Measurements from ENCODE around the gene NSD1. TPM values are rescaled to one million over a fixed set of nuclear protein-coding genes. Genes with fewer than 3 reads are reported as not detected.
"Not testable (repeated sequence)": the region's sequence is repeated elsewhere in the genome, so short reads cannot be mapped to it uniquely, and the experiment has no call there.

Gene NSD1
- total RNA-seq, 1 experiment from 2014 or later: 27.0 TPM

GRCh38 chr5:177231479-177232250, 98.1 kb downstream of the NSD1 start:
- DNase-seq (ENCODE audit: low read depth): no peak

GRCh38 chr5:177232358-177232757, 98.8 kb downstream of the NSD1 start:
- DNase-seq (ENCODE audit: low read depth): peak; percentile 49

- peak; percentile 60 for DNase-seq (ENCODE audit: low read depth)
Observed at GRCh38 chr5:177232761-177233160, 99.2 kb downstream of the NSD1 start.

GRCh38 chr5:177233206-177233605, 99.6 kb downstream of the NSD1 start:
- DNase-seq (ENCODE audit: low read depth): no peak

GRCh38 chr5:177233802-177234201, 100.2 kb downstream of the NSD1 start:
- DNase-seq (ENCODE audit: low read depth): no peak

- DNase-seq (ENCODE audit: low read depth): no peak
Observed at GRCh38 chr5:177234841-177235240, 101.3 kb downstream of the NSD1 start.

GRCh38 chr5:177241768-177242167, 108.2 kb downstream of the NSD1 start:
- DNase-seq (ENCODE audit: low read depth): no peak

- DNase-seq (ENCODE audit: low read depth): no peak
Observed at GRCh38 chr5:177242304-177242703, 108.7 kb downstream of the NSD1 start.

- no peak for DNase-seq (ENCODE audit: low read depth)
Observed at GRCh38 chr5:177249761-177250537, 116.4 kb downstream of the NSD1 start.

- no peak for DNase-seq (ENCODE audit: low read depth)
Observed at GRCh38 chr5:177253252-177253651, 119.7 kb downstream of the NSD1 start.

GRCh38 chr5:177256296-177256695, 122.7 kb downstream of the NSD1 start:
- no peak for DNase-seq (ENCODE audit: low read depth)

- DNase-seq (ENCODE audit: low read depth): not testable (repeated sequence)
Observed at GRCh38 chr5:177258711-177259110, 125.1 kb downstream of the NSD1 start.

GRCh38 chr5:177260961-177261360, 127.4 kb downstream of the NSD1 start:
- DNase-seq (ENCODE audit: low read depth): no peak

GRCh38 chr5:177261510-177261909, 127.9 kb downstream of the NSD1 start:
- no peak for DNase-seq (ENCODE audit: low read depth)

- no peak for DNase-seq (ENCODE audit: low read depth)
Observed at GRCh38 chr5:177264178-177264577, 130.6 kb downstream of the NSD1 start.

- no peak for DNase-seq (ENCODE audit: low read depth)
Observed at GRCh38 chr5:177265395-177265794, 131.8 kb downstream of the NSD1 start.

- no peak for DNase-seq (ENCODE audit: low read depth)
Observed at GRCh38 chr5:177269232-177269895, 135.8 kb downstream of the NSD1 start.

- DNase-seq (ENCODE audit: low read depth): no peak
Observed at GRCh38 chr5:177269976-177270375, 136.4 kb downstream of the NSD1 start.

- no peak for DNase-seq (ENCODE audit: low read depth)
Observed at GRCh38 chr5:177270653-177271052, 137.1 kb downstream of the NSD1 start.

GRCh38 chr5:177271113-177271512, 137.5 kb downstream of the NSD1 start:
- no peak for DNase-seq (ENCODE audit: low read depth)

- DNase-seq (ENCODE audit: low read depth): no peak
Observed at GRCh38 chr5:177275883-177276282, 142.3 kb downstream of the NSD1 start.

- no peak for DNase-seq (ENCODE audit: low read depth)
Observed at GRCh38 chr5:177276886-177277285, 143.3 kb downstream of the NSD1 start.

Data from LHCN-M2 (cell line).